Smooth muscle cell (in vitro differentiated cells): ENCODE results near the gene LUC7L2. TPM values are rescaled to one million over a fixed set of nuclear protein-coding genes. Genes with fewer than 3 reads are reported as not detected.
"Not testable (repeated sequence)": the region's sequence is repeated elsewhere in the genome, so short reads cannot be mapped to it uniquely, and the experiment has no call there.

ENCODE experiments used
- DNase-seq: peaks from one replicate; lab custom pipeline; 2025; ENCODE audit not compliant: unreplicated experiment; lab: John Stamatoyannopoulos, UW
- H2AFZ ChIP-seq: fragments of 200-600 bp; sonication (generic); 2 replicates; pipeline ENCODE4 v1.6.0; 2016; ENCODE audit warnings: antibody characterized with exemption, low read depth, mild to moderate bottlenecking
- H3F3A ChIP-seq: fragments of 200-600 bp; sonication (generic); 2 replicates; pipeline ENCODE4 v1.6.0; 2017; ENCODE audit warnings: antibody characterized with exemption, low read depth
- H3K27ac ChIP-seq: fragments of 200-600 bp; sonication (generic); 2 replicates; pipeline ENCODE4 v1.5.1; 2016; ENCODE audit warnings: low read depth, mild to moderate bottlenecking
- H3K27me3 ChIP-seq: fragments of 200-600 bp; sonication (generic); 2 replicates; pipeline ENCODE4 v1.6.1; 2016; ENCODE audit warnings: low read depth, mild to moderate bottlenecking
- H3K36me3 ChIP-seq: fragments of 200-600 bp; sonication (generic); 2 replicates; pipeline ENCODE4 v1.5.1; 2016; ENCODE audit warnings: low read depth
- H3K4me1 ChIP-seq: fragments of 200-600 bp; sonication (generic); 2 replicates; pipeline ENCODE4 v1.5.1; 2016; ENCODE audit warnings: low read depth
- H3K4me2 ChIP-seq: fragments of 200-600 bp; sonication (generic); 2 replicates; pipeline ENCODE4 v1.6.0; 2016; ENCODE audit warnings: mild to moderate bottlenecking
- H3K4me3 ChIP-seq: fragments of 200-600 bp; sonication (generic); 2 replicates; pipeline ENCODE4 v1.5.1; 2016; ENCODE audit warnings: mild to moderate bottlenecking
- H3K79me2 ChIP-seq: fragments of 200-600 bp; sonication (generic); 2 replicates; pipeline ENCODE4 v1.6.0; 2016; ENCODE audit warnings: low read depth, mild to moderate bottlenecking
- H3K9ac ChIP-seq: fragments of 200-600 bp; sonication (generic); 2 replicates; pipeline ENCODE4 v1.6.0; 2016; ENCODE audit warnings: low read depth
- H3K9me3 ChIP-seq: fragments of 200-600 bp; sonication (generic); replicated peaks from 2 replicates; pipeline ENCODE4 v1.5.1; 2016; ENCODE audit warnings: low read depth
- H4K20me1 ChIP-seq: fragments of 200-600 bp; sonication (generic); 2 replicates; pipeline ENCODE4 v1.6.0; 2016; ENCODE audit warnings: low read depth
- CTCF ChIP-seq: fragments of 200-600 bp; sonication (generic); IDR thresholded peaks from 2 replicates; pipeline ENCODE4 v1.5.1; 2017; ENCODE audit warnings: borderline replicate concordance, mild to moderate bottlenecking, antibody characterized with exemption; ENCODE audit not compliant: insufficient read depth, poor library complexity, severe bottlenecking
- WGBS: methylation state at CpG from one replicate; pipeline ENCODE4 v1.1.7; 2016; ENCODE audit warnings: low lambda C conversion rate; 5-methylcytosine and 5-hydroxymethylcytosine counted together
- polyA plus RNA-seq: library from polyadenylated mRNA; unstranded; fragments of >200 nt; fragmentation: Nextera tagmentation; extraction: Ambion mirVana; gene quantifications from 2 replicates; pipeline ENCODE4 v1.2.1, GENCODE V29; 2016
- total RNA-seq: library from RNA; depleted of rRNA; stranded (reverse); fragments of >200 nt; gene quantifications from 2 replicates; pipeline ENCODE4 v1.2.3, GENCODE V29; 2014

LUC7L2 gene
- total and polyA plus RNA-seq, 2 experiments from 2014 or later = 60.0 to 70.5 TPM

- no peaks in the 10 kb centered on the region for H3K9me3 ChIP-seq
- 92% methylated on average over 7 of the region's 7 CpGs for WGBS
- no peak overlapping the region for H2AFZ ChIP-seq
- H3K9ac ChIP-seq = no peak overlapping the region
- no peak for TF ChIP-seq CTCF
- no peaks in the 10 kb centered on the region for H3K4me1 ChIP-seq
- no peak overlapping the region for H3K27ac ChIP-seq
- H3K79me2 ChIP-seq = no peaks in the 10 kb centered on the region
- H3K27me3 ChIP-seq = no peaks in the 10 kb centered on the region
- H3K36me3 ChIP-seq = peaks cover 4% of the 10 kb centered on the region
- peaks cover 25% of the 10 kb centered on the region for H4K20me1 ChIP-seq
- H3K4me2 ChIP-seq = no peak overlapping the region
- H3F3A ChIP-seq = peaks cover 9% of the 10 kb centered on the region
- no peak for DNase-seq
- H3K4me3 ChIP-seq = no peak overlapping the region
These were observed 68.1 kb downstream of the LUC7L2 start for GRCh38 chr7:139427788-139428187.

- H4K20me1 ChIP-seq = peaks cover 14% of the 10 kb centered on the region
- H3K27me3 ChIP-seq, H3K36me3 ChIP-seq, H3K4me3 ChIP-seq, H3K79me2 ChIP-seq, H3K9ac ChIP-seq, H3K27ac ChIP-seq, H3K9me3 ChIP-seq, H3K4me2 ChIP-seq, DNase-seq, H2AFZ ChIP-seq, H3F3A ChIP-seq, H3K4me1 ChIP-seq: not testable (repeated sequence)
- WGBS = 91% methylated on average over 14 of the region's 14 CpGs
These were observed 70.0 kb downstream of the LUC7L2 start for GRCh38 chr7:139429735-139430134.

- Histone ChIP-seq H3K27me3 (no peaks in the 10 kb centered on the region), H3K27ac (no peak overlapping the region)
- WGBS = 87% methylated on average over 4 of the region's 4 CpGs
These were observed 70.7 kb downstream of the LUC7L2 start for GRCh38 chr7:139430443-139430842.

GRCh38 chr7:139431010-139431409 is 71.3 kb downstream of the LUC7L2 start:
- H3K27ac ChIP-seq = peak overlapping the region; percentile 3
- H3K9ac ChIP-seq = no peak overlapping the region
- no peak overlapping the region for H2AFZ ChIP-seq
- TF ChIP-seq CTCF = no peak
- H4K20me1 ChIP-seq = peaks cover 13% of the 10 kb centered on the region
- no peaks in the 10 kb centered on the region for H3K9me3 ChIP-seq
- H3K36me3 ChIP-seq = no peaks in the 10 kb centered on the region
- DNase-seq = no peak
- H3K4me1 ChIP-seq = no peaks in the 10 kb centered on the region
- H3K4me3 ChIP-seq = no peak overlapping the region
- 85% methylated on average over 2 of the region's 2 CpGs for WGBS
- no peak overlapping the region for H3K4me2 ChIP-seq
- H3K79me2 ChIP-seq = no peaks in the 10 kb centered on the region
- peaks cover 6% of the 10 kb centered on the region for H3F3A ChIP-seq
- no peaks in the 10 kb centered on the region for H3K27me3 ChIP-seq

More at GRCh38 chr7:139430443-139430842, 70.7 kb downstream of the LUC7L2 start:
- no peaks in the 10 kb centered on the region for H3K79me2 ChIP-seq
- H3K36me3 ChIP-seq = no peaks in the 10 kb centered on the region
- TF ChIP-seq CTCF = no peak
- no peaks in the 10 kb centered on the region for H3K4me1 ChIP-seq
- H3F3A ChIP-seq = peaks cover 6% of the 10 kb centered on the region
- H3K4me2 ChIP-seq = no peak overlapping the region
- no peak overlapping the region for H3K4me3 ChIP-seq
- no peak overlapping the region for H3K9ac ChIP-seq
- no peaks in the 10 kb centered on the region for H3K9me3 ChIP-seq
- DNase-seq = no peak
- H2AFZ ChIP-seq = no peak overlapping the region
- peaks cover 14% of the 10 kb centered on the region for H4K20me1 ChIP-seq
